A172 (cell line): Measurements from ENCODE around the gene SLC12A1. TPM values are rescaled to one million over a fixed set of nuclear protein-coding genes. Genes with fewer than 3 reads are reported as not detected.
A peak's percentile ranks its signal among the peaks of the same experiment; 100 is the strongest.
"Not testable (repeated sequence)": the region's sequence is repeated elsewhere in the genome, so short reads cannot be mapped to it uniquely, and the experiment has no call there.

ENCODE experiments used
- DNase-seq: peaks from one replicate; pipeline ENCODE4 v3.0.0-alpha.2; 2015; ENCODE audit warnings: low spot score
- total RNA-seq: library from RNA; depleted of rRNA; stranded (reverse); fragments of >200 nt; shearing (Covaris generic); gene quantifications from 2 replicates; pipeline ENCODE4 v1.2.3, GENCODE V29; 2014

Gene SLC12A1
- total RNA-seq, 1 experiment from 2014 or later, result not detected

DNA sequence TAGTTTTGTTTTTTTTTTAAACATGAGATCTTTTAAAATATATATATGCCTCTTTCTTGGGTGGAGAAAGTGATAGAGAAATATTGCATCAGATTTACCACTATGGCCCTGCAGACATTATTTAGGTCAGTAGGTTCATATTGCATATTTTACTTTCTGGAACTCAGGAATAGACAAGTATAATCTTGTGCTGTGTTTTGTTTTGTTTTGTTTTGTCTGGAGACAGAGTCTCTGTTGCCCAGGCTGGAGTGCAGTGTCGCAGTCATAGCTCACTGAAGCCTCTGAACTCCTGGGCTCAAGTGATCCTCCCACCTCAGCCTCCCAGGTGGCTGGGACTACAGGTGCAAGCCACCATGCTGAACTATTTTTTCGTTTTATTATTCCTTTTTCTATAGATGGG is 103.6 kb downstream of the SLC12A1 start:
- DNase-seq, result no peak

DNA sequence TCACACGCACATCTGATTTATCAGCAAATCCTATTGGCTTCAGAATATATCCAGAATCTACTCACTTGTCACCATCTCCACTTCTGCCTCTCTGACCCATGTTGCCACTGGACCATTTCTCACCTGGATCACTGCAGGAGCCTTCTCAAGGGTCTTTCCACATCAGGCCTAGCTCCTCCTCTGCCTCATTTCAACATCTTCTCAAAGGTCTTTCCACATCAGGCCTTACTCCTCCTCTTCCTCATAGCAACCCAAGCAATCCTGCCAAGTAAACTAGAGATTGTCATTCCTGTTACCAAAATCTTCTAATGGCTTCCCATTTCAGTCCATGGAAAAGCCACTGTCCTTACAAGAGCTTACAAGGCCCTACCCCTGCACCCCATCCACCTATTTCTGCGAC is 107.1 kb downstream of the SLC12A1 start:
- no peak for DNase-seq

DNA sequence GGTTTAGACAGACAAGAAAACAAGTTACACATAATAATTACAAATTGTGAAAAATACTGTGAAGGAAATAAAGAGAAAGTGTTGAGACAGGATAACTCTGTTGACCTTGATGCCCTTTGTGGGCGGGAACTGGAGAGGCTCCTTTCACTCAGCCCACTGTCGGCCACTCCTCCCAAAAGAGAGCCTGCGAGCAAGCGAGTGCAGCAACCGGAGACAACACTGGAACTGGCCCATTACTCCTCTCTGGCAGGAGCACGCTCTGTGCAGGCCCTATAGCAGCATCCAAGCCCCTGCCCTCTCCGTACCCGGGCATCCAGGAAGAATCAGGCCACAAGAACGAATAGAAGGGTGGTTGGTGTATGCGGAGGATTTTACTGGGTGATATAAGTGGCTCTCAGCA is 108.9 kb downstream of the SLC12A1 start:
- no peak for DNase-seq

DNA sequence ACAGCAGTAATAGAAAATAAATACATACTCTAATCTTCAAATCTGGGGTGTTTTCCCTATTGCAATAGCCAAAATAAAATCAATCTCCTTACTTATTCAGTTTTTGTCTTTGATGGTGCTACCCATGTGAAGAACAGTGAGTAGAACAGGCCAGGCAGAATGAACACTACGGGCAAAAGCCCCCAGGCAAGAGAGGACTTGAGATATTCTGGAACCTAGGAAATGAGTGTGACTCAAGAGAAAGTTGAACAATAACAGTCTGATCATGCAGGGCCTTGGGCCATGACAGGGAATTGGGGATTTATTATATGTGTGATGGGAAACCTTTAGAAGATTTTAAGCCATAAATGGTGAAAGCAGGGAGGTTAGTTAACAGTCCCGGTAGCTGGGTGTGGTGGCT is 111.1 kb downstream of the SLC12A1 start:
- DNase-seq, result no peak

DNA sequence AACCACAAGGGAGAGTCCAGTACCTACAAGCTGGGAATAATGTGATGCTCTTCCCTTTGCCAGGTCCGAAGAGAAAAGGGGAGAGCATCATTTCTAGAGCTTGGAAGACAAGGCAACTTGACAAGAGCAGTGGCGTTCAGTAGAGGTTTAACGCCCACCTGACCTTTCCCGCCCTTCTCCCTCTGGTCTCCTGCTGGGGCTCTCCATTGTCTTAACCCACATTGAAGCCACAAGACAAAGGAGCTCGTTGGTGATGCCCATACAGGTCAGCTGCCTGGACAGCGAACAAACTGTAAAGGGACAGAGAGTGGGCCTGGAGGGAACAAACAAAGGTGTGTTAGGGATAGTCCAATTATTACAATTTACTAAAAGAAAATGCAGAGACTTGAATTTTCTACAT is 112.0 kb downstream of the SLC12A1 start:
- no peak for DNase-seq

DNA sequence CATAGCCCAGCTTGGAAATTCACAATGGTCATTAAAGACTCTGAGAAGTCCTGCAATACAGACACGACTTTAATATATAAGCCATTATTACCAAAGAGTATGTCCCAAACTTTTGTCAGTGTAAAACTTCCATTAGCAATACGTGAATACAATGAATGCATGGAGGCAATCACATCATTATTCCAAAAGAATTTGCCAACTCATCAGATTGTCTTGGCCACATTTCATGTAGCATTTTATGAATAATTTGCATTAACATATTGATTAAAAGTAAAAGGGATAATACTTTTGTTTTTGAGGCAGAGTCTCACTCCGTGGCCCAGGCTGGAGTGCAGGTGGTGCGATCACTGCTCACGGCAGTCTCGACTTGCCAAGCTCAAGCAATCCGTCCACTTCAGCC is 117.2 kb downstream of the SLC12A1 start:
- DNase-seq, result no peak

DNA sequence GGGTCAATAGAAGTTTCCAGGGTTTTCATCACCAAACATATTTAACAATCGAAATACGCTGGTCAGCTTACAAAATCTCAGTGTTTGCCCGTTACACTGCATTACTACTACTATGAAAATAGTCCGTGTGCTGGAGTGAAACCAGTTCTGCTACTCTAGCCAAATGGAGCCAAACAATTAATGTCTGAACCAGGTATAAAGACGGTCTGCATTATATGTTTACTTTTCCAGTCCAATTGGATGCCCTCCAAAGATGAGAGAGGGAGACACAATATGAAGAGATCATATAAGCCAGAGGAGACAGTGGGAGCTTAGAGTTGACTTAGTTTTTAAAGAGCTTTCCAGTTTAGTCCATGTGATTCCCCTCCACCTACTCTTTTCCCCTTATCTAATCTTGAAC is 118.8 kb downstream of the SLC12A1 start:
- DNase-seq, result no peak

DNA sequence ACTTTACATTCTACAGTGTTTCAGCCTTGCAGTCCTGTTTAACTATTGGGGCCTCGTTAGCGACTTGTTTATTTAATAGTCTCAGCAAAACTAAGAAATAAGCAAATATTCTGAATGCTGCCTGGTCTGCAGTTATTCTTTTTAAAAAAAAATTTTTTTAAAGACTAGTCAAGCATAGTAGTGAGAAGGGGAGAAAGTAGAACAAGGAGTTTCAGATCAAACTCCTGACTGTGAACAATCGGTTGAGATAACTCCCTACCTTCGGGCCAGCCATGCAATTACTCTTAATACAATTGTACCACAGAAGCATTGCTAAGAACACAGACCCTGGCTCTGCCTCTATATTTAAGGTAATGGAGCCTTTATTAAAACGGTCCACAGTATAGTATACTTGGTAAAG is 119.3 kb downstream of the SLC12A1 start:
- DNase-seq, result no peak

DNA sequence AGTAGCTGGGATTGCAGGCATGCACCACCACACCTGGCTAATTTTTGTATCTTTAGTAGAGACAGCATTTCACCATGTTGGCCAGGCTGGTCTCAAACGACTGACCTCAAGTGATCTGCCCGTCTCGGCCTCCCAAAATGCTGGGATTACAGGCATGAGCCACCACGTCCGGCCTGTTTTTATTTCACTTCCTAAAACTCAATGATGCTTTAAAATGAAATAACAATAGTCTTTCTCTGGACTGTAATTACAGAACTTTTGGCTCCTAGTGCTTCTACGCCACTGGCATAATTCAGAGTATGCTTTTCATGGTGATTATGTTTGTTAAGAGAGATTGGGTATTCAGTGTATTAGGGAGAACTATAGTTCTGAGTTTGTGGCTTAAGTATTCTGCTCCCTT is 120.1 kb downstream of the SLC12A1 start:
- not testable (repeated sequence) for DNase-seq

DNA sequence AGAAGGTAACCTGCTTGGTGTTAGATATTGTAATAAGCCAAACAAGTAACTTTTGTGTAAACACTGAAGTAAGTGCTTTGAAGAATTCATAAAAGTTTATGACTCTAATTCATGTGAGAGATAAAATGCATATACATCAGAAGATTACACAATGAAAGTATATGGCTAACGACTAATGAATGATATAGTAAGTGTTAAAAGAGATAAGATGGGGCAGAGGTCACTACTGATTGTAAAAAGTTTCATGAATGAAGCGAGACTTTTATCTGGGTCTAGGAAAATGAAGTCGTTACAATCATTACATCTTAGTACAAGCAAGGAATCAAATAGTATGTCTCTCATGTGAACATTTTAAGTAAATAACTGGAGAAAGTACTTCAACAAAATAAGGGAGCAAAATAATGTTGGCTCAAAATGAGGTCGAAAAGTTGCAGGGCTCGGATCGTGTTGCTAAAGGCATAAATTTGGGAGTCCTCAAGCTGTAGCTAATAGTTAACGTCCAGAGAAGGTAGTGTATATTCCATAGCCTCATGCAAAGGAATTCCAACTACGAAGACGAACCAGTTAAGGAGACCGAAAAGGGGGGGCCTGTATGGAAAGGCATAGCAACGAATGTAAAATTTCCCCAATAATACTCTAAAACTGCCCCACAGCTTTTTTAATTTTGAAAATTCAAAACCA is 124.1 kb downstream of the SLC12A1 start:
- no peak for DNase-seq

DNA sequence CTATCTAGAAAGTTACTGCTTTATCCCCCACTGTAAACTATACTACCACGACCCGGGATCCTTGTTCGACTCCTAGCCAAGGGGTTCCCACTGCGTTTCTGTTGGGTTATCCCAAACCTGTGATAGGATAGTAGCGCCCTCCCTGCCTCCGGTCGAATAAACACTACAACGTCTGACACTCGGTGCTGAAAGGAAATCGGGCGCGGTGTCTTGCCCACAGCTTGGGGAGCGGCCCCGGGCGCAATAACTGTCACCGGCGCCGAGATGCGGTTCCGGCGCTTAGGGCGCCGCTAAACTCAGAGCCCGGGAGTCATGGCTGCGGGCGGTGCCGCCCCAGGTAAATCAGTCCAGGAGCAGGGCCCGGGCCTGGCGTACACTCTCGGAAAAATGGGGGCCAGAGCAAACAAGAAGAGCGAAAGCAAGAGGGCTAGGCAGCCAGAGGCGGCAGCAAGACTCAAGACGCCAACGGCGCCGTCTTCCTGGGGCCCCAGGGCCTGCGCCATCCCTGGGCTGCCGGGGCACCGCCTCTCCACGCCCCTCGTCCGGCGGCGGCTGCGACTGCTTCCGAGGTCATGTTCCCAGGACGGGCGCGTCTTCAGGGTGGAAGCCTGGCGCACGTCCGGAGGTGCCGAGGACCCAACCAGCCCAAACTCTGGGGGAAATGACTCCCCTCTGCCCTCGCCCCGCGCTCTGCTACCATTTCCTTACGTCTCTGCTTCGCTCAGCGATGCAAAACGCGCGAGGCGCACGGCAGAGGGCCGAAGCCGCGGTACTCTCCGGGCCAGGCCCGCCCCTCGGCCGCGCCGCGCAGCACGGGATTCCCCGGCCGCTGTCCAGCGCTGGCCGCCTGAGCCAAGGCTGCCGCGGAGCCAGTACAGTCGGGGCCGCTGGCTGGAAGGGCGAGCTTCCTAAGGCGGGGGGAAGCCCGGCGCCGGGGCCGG is 125.0 kb downstream of the SLC12A1 start, which contains the start of gene DUT:
Gene DUT (plus strand): TSS at position 575 of the 941 bp plus-strand sequence. CDS start 87 bp downstream, at position 662.
- peak; percentile 54 for DNase-seq

DNA sequence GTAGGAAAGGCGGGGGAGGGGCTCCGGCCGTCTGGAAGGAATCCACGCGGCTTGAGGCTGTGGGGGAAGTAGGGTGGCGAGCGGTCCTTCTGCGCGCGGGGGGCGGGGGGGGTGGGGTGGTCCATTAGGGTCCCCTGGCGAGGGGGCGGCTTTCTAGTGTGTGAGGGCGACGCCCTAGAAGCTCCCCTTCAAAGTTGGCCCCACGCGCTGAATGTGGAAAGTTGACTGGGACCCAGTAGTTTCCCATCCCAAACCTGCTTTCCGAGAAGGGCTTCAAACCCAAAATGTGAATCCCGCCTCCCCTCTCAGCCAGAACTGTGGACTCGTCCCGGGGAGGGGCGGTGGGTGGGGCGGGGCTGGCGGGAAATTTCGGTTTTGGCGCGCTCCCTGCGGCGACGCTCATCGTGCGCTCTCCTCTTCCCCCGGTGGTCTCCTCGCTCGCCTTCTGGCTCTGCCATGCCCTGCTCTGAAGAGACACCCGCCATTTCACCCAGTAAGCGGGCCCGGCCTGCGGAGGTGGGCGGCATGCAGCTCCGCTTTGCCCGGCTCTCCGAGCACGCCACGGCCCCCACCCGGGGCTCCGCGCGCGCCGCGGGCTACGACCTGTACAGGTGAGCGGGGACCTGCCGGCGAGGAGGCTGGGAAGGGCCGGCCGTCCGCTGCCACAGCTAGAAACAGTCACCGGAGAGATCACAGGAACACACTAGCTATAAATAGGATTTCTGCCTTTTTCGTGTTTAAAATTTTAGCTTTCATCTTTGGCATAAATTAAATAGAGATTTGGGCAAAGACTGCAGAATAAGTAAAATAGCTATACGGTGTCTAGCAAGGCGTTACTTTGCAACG is 125.9 kb downstream of the SLC12A1 start:
- peak; percentile 42 for DNase-seq

DNA sequence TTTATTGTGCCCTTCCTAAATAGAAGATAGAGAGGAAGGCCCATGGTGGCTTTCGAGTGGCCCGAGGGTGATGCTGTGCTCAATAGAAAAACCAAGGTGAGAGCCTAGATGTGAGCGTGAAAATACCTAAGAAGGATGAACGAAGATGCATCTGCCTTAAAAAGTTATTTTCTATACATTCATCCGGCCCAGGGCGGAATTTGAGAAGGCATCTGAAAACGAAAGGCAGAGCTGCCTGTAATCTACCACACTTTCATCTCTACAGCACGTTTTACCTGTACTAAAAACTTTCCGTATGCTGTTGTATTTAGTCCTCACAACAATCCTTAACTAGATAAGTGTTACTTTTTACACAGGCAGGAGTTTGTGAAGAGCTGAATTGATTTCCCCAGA is 126.5 kb downstream of the SLC12A1 start:
- no peak for DNase-seq

DNA sequence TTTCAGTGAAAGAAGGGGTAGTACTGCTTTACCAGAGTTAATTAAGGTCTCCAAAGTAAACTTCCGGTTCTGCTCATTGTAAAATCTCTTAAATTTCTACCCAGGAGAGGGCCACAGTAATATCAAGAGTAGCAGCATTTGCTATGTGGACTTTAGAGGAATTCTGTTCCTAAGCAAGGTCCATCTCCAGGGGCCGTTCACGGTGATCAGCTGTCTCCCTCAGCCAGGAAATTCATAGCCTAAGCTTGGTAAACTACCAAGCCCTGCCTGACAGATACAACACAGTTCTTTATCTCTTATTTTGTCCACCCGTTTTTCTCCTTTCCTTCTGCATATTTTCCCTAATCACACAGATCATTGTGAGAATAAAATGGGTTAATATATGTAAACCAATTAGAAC is 127.4 kb downstream of the SLC12A1 start:
- no peak for DNase-seq

DNA sequence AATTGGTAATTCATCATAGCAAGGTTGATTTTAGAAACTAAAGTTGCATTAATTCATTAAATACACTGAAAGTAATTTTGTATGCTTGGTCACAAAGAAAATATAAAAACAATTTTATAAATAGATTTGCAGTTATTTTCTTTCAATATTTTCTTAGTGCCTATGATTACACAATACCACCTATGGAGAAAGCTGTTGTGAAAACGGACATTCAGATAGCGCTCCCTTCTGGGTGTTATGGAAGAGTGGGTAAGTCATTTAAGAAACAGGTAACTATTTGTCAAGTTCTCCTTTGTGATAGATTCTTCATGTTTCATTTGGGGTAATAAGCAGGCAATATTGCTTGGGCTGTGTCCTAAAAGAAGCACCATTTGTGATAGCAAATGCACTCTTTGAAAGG is 128.2 kb downstream of the SLC12A1 start:
- no peak for DNase-seq

DNA sequence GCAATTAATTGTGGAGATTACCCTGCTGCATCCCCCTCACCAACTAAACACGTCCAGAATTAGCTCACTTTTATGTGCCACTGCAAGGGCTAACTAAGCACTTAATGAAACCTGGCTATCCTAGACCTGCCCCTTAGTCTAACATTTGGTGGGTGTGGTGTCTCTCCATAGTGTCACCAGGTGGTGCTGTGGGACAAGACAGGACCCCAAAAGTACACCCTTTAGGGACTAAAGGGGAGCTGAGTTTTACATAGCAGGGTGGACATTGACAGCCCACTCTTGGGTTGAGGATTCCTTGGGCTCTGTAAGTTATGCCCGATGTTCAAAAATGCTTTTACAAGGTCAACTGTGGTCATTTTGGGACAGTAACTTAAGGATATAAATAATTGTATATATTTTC is 130.8 kb downstream of the SLC12A1 start:
- DNase-seq, result no peak

DNA sequence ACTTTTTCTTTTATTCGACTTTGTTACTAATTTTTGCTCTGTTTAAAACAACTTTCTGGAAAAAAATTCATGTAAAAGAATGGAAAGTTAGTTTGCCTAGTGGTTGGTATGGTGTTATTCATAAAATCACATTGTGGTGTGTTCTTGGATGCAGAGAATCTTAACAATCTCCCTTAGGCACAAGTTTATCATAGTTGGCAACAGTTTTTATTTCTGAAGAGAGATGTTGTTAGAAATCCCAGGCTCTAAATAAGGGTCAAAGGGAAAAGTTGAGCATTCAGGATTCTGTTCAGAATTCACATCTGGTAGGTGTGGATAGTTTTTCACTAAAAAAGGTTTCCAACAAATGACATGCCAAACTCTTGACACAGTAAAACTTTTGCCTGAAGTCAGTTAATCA is 131.5 kb downstream of the SLC12A1 start:
- no peak for DNase-seq

DNA sequence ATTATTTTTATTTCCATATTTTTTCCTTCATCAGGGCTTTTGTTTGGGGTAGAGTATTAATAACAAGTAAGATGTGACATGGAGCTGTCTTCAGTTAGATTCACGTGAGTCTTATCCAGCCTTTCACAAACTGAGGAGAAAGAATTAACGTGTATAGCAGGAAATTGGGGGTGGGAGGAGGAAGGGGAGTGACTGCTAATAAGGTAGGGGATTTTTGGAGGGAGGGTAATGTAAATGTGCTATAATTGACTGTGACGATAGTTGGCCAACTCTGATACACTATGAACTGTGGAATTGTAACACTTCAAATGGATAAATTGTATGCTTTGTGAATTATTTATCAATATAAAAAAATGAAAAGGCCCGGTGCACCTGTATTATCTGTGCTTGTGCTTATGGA is 134.0 kb downstream of the SLC12A1 start:
- DNase-seq, result no peak

DNA sequence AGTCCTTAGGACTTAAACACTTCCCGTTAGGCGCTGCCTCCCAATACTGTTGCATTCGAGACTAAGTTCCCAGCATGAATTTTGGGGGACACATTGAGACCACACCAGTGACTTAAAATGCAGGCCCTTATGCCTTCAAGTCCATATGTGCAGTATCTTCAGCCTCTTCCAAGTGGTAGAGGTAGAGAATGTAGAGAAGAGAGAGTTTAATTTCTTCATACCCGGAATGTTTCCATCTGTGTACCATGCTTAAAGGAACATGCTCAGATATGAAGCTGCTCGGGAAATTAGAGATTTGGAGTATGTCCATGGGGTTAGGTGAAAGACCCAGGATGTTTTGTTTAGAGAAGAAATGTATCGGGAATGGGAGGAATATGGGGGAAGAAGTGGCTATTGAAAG is 137.8 kb downstream of the SLC12A1 start:
- DNase-seq, result no peak

DNA sequence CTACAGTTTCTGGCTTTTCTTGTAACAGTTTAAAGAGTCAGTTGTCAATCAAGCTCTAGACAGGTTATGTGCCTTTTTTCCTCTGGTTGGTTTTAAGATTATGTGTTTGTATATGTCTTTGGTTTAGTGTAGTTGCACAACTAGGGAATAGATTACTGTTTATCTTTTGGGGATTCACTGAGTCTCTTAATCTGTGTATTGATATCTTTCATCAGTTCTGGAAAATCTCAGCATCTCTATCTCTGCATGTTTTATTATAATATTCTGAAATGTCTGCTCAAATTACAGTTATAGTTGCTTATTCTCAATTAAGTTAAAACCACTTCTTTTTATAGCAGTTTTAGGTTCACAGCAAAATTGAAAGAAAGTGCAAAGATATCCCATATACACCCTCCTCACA is 139.4 kb downstream of the SLC12A1 start:
- no peak for DNase-seq

DNA sequence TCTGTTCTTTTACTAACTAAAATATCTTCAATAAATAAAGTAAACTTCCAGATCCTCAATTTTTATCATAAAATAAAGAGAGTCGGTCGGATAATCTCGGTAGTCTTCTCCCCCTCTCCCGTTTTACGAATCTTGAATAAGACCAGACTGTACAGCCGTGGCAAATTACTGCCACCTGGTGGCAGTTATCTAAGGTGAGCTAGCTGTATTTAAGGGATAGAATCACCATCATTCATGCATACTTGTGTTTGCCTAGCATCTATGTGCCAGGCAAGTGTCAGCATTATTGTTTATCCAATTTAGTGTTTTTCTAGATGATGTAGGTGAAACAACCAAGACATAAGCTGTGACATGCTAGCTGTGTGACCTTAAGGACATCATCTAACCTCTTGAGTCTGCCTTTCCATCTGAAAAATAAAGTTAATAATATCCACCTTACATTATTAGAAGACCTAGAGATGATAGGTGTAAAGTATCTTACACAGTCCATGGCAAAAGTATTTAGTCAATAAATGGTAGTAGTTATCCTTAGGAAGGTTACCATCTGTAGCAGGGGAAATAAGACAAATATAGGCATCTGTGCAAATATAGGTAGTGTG is 146.5 kb downstream of the SLC12A1 start:
- DNase-seq, result peak; percentile 70
